Activated T-helper 1 cell treated with Interleukin-2 at 50 U/mL for 16 hours (primary cell): Measurements from ENCODE around the gene FGF1.

Experiments
- DNase-seq: peaks from one replicate; pipeline ENCODE4 v3.0.0-alpha.2; 2020; ENCODE audit warnings: low read depth

Gene FGF1

GRCh38 chr5:142576303-142576702 lies 109.6 kb downstream of the FGF1 start:
- no peak for DNase-seq

- DNase-seq: no peak
These were observed 113.9 kb downstream of the FGF1 start for GRCh38 chr5:142572006-142572405.

GRCh38 chr5:142571371-142571770 lies 114.5 kb downstream of the FGF1 start:
- no peak for DNase-seq

GRCh38 chr5:142569905-142570304 lies 116.0 kb downstream of the FGF1 start:
- DNase-seq: no peak

GRCh38 chr5:142568996-142569335 lies 116.9 kb downstream of the FGF1 start:
- DNase-seq: no peak

GRCh38 chr5:142568283-142568995 lies 117.5 kb downstream of the FGF1 start:
- no peak for DNase-seq

GRCh38 chr5:142561486-142562097 lies 124.3 kb downstream of the FGF1 start:
- DNase-seq: no peak

- DNase-seq: no peak
These were observed 124.9 kb downstream of the FGF1 start for GRCh38 chr5:142561029-142561428.

GRCh38 chr5:142552107-142552506 lies 133.8 kb downstream of the FGF1 start:
- no peak for DNase-seq

GRCh38 chr5:142551338-142552067 lies 134.4 kb downstream of the FGF1 start:
- no peak for DNase-seq

GRCh38 chr5:142550471-142550870 lies 135.4 kb downstream of the FGF1 start:
- no peak for DNase-seq

GRCh38 chr5:142549834-142550233 lies 136.1 kb downstream of the FGF1 start:
- no peak for DNase-seq

GRCh38 chr5:142548739-142549275 lies 137.1 kb downstream of the FGF1 start:
- DNase-seq: no peak

GRCh38 chr5:142547445-142548380 lies 138.2 kb downstream of the FGF1 start:
- no peak for DNase-seq

GRCh38 chr5:142545650-142546322 lies 140.1 kb downstream of the FGF1 start:
- DNase-seq: no peak

- no peak for DNase-seq
These were observed 140.8 kb downstream of the FGF1 start for GRCh38 chr5:142544946-142545649.

GRCh38 chr5:142544071-142544753 lies 141.7 kb downstream of the FGF1 start:
- DNase-seq: no peak

GRCh38 chr5:142542906-142543305 lies 143.0 kb downstream of the FGF1 start:
- DNase-seq: no peak
